Gastroesophageal sphincter (tissue), 3 donors: ENCODE data around the gene IGLL5.

Experiments
- EP300 ChIP-seq: sonication (generic); formaldehyde crosslinking; IDR thresholded peaks from one replicate; pipeline ENCODE4 v1.6.1; 2017; ENCODE audit warnings: antibody characterized with exemption, mild to moderate bottlenecking
- POLR2A ChIP-seq, 2 donors: fragments of 450-650 bp; IDR thresholded peaks; one replicate each; pipeline ENCODE4 v1.6.1; 2017; ENCODE audit warnings: antibody characterized with exemption in 2 of 2, mild to moderate bottlenecking in 2 of 2, moderate library complexity in 1 of 2
- TF ChIP-seq, protein P1 (sequence below), 4 experiments: fragments of 200-600 bp in 2 of 4; fragments of 450-650 bp in 2 of 4; sonication (generic) in 1 of 4; IDR thresholded peaks; one replicate each; pipeline ENCODE4 v1.5.1; 2017 to 2019; ENCODE audit warnings: antibody characterized with exemption in 4 of 4, mild to moderate bottlenecking in 2 of 4, moderate library complexity in 2 of 4

DNA sequence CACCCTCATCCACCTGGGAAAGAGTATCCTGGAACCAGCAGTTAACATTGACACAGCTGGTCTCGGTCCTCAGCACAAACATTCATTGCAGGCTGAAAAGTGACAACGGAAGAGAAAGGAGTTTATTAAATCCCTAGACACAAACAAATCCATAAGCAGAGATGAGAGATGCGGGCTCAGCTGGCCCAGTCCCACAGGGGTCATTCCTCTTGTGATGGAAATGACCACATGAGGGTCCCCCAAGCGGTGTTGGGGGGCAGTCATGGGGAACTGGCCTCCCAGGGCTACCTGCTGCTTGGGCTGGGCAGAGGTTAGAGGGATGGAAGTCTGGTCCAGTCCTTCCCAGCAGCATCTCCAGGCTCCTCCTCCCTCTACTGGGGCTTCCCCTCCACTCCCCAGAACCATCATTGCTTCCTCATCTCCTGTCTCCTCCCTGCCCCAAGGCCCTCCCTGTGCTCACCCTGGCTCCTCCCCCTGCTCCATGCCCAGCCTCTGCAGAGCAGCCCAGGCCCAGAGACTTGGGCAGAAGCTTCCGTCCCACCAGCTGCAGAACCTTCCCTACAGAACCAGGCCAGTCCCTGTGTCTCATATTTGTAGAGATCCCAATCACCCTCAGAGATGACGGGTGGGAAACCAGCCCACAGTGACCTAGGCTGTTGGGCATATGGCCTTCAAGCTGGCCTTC is 5.4 kb upstream of the IGLL5 start:
- TF ChIP-seq, protein P1, sequence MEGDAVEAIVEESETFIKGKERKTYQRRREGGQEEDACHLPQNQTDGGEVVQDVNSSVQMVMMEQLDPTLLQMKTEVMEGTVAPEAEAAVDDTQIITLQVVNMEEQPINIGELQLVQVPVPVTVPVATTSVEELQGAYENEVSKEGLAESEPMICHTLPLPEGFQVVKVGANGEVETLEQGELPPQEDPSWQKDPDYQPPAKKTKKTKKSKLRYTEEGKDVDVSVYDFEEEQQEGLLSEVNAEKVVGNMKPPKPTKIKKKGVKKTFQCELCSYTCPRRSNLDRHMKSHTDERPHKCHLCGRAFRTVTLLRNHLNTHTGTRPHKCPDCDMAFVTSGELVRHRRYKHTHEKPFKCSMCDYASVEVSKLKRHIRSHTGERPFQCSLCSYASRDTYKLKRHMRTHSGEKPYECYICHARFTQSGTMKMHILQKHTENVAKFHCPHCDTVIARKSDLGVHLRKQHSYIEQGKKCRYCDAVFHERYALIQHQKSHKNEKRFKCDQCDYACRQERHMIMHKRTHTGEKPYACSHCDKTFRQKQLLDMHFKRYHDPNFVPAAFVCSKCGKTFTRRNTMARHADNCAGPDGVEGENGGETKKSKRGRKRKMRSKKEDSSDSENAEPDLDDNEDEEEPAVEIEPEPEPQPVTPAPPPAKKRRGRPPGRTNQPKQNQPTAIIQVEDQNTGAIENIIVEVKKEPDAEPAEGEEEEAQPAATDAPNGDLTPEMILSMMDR (IDR thresholded peaks at IDR 0.05) = no peak
- TF ChIP-seq POLR2A (IDR thresholded peaks at IDR 0.05) = no peak
- no peak for TF ChIP-seq EP300
